Measurements from ENCODE around the gene OSGIN1. TPM values are rescaled to one million over a fixed set of nuclear protein-coding genes. Genes with fewer than 3 reads are reported as not detected.

OSGIN1 gene
- polyA plus RNA-seq, 1 donor from 2014 or later, result 2.1 TPM

- H4K20me1 ChIP-seq (ENCODE audit: insufficient read depth), result no peaks in the 10 kb centered on the region
- H3K4me3 ChIP-seq (ENCODE audit: low read length), result no peak overlapping the region
- H3K79me2 ChIP-seq (replicated peaks; ENCODE audit: insufficient read depth, low read length), result no peaks in the 10 kb centered on the region
- H3K27me3 ChIP-seq (ENCODE audit: insufficient read depth, low read depth, low read length), result no peaks in the 10 kb centered on the region
- H3K9ac ChIP-seq (ENCODE audit: low read length), result no peak overlapping the region
- H3F3A ChIP-seq (ENCODE audit: insufficient read depth, low read length, poor library complexity, severe bottlenecking), result no peaks in the 10 kb centered on the region
- no peaks in the 10 kb centered on the region for H3K9me2 ChIP-seq (ENCODE audit: insufficient read depth, low read length)
- peak overlapping the region; percentile 83 for H3K27ac ChIP-seq (ENCODE audit: low read length)
- TF ChIP-seq TAF1 (IDR thresholded peaks at IDR 0.05; ENCODE audit: low read depth) (no peak), SMC3 (conservative IDR thresholded peaks at IDR 0.05; ENCODE audit: poor library complexity) (no peak), POLR2AphosphoS5 (IDR thresholded peaks at IDR 0.05) (no peak), MXI1 (conservative IDR thresholded peaks at IDR 0.05; ENCODE audit: poor library complexity, severe bottlenecking) (no peak), EZH2 (IDR thresholded peaks at IDR 0.05; ENCODE audit: borderline replicate concordance, insufficient read depth, low read length, poor library complexity, severe bottlenecking) (no peak), RAD21 (conservative IDR thresholded peaks at IDR 0.05) (no peak), EP300 (conservative IDR thresholded peaks at IDR 0.05; ENCODE audit: poor library complexity, severe bottlenecking) (no peak), CTCF (IDR thresholded peaks at IDR 0.05; ENCODE audit: poor library complexity, severe bottlenecking) (no peak)
- TF ChIP-seq, protein P1, sequence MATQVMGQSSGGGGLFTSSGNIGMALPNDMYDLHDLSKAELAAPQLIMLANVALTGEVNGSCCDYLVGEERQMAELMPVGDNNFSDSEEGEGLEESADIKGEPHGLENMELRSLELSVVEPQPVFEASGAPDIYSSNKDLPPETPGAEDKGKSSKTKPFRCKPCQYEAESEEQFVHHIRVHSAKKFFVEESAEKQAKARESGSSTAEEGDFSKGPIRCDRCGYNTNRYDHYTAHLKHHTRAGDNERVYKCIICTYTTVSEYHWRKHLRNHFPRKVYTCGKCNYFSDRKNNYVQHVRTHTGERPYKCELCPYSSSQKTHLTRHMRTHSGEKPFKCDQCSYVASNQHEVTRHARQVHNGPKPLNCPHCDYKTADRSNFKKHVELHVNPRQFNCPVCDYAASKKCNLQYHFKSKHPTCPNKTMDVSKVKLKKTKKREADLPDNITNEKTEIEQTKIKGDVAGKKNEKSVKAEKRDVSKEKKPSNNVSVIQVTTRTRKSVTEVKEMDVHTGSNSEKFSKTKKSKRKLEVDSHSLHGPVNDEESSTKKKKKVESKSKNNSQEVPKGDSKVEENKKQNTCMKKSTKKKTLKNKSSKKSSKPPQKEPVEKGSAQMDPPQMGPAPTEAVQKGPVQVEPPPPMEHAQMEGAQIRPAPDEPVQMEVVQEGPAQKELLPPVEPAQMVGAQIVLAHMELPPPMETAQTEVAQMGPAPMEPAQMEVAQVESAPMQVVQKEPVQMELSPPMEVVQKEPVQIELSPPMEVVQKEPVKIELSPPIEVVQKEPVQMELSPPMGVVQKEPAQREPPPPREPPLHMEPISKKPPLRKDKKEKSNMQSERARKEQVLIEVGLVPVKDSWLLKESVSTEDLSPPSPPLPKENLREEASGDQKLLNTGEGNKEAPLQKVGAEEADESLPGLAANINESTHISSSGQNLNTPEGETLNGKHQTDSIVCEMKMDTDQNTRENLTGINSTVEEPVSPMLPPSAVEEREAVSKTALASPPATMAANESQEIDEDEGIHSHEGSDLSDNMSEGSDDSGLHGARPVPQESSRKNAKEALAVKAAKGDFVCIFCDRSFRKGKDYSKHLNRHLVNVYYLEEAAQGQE (IDR thresholded peaks at IDR 0.05; ENCODE audit: borderline replicate concordance), result no peak
- no peaks in the 10 kb centered on the region for H3K9me3 ChIP-seq (ENCODE audit: low read length)
- no peak overlapping the region for H2AFZ ChIP-seq (ENCODE audit: low read depth, low read length)
- no peak overlapping the region for H3K4me2 ChIP-seq (ENCODE audit: low read length)
- H3K36me3 ChIP-seq (ENCODE audit: insufficient read depth, low read length), result no peaks in the 10 kb centered on the region
These were observed 41.0 kb downstream of the OSGIN1 start for GRCh38 chr16:83994087-83994486.

- Histone ChIP-seq H3K4me2 (ENCODE audit: low read length) (no peak overlapping the region), H3K9ac (ENCODE audit: low read length) (no peak overlapping the region), H3F3A (ENCODE audit: insufficient read depth, low read length, poor library complexity, severe bottlenecking) (no peaks in the 10 kb centered on the region), H3K27ac (ENCODE audit: low read length) (peak overlapping the region; percentile 83), H3K4me3 (ENCODE audit: low read length) (no peak overlapping the region), H4K20me1 (ENCODE audit: insufficient read depth) (no peaks in the 10 kb centered on the region), H3K9me3 (ENCODE audit: low read length) (no peaks in the 10 kb centered on the region), H3K27me3 (ENCODE audit: insufficient read depth, low read depth, low read length) (no peaks in the 10 kb centered on the region), H3K79me2 (replicated peaks; ENCODE audit: insufficient read depth, low read length) (no peaks in the 10 kb centered on the region), H2AFZ (ENCODE audit: low read depth, low read length) (no peak overlapping the region), H3K36me3 (ENCODE audit: insufficient read depth, low read length) (no peaks in the 10 kb centered on the region), H3K9me2 (ENCODE audit: insufficient read depth, low read length) (no peaks in the 10 kb centered on the region)
- no peak for TF ChIP-seq RAD21 (conservative IDR thresholded peaks at IDR 0.05)
- TF ChIP-seq MXI1 (conservative IDR thresholded peaks at IDR 0.05; ENCODE audit: poor library complexity, severe bottlenecking), result no peak
- no peak for TF ChIP-seq POLR2AphosphoS5 (IDR thresholded peaks at IDR 0.05)
- no peak for TF ChIP-seq EP300 (conservative IDR thresholded peaks at IDR 0.05; ENCODE audit: poor library complexity, severe bottlenecking)
- no peak for TF ChIP-seq TAF1 (IDR thresholded peaks at IDR 0.05; ENCODE audit: low read depth)
- TF ChIP-seq CTCF (IDR thresholded peaks at IDR 0.05; ENCODE audit: poor library complexity, severe bottlenecking), result no peak
- no peak for TF ChIP-seq SMC3 (conservative IDR thresholded peaks at IDR 0.05; ENCODE audit: poor library complexity)
- TF ChIP-seq, protein P1 (IDR thresholded peaks at IDR 0.05; ENCODE audit: borderline replicate concordance), result no peak
- no peak for TF ChIP-seq EZH2 (IDR thresholded peaks at IDR 0.05; ENCODE audit: borderline replicate concordance, insufficient read depth, low read length, poor library complexity, severe bottlenecking)
These were observed 41.7 kb downstream of the OSGIN1 start for GRCh38 chr16:83994703-83995102.
